Tibial artery (tissue), 4 donors: ENCODE measurements around the gene UCHL5.

Experiments used
- DNase-seq, 2 donors: peaks; one replicate each; pipeline ENCODE4 v3.0.0-alpha.2; 2019
- H3K27ac ChIP-seq, 2 donors: fragments of 200-600 bp; sonication (generic) in 1 of 2; 1 replicate in 1 of 2; 2 replicates in 1 of 2; pipeline ENCODE4 v1.5.1; 2018 to 2019; ENCODE audit warnings: mild to moderate bottlenecking in 1 of 2
- H3K27me3 ChIP-seq, 2 donors: fragments of 200-600 bp; sonication (generic) in 1 of 2; one replicate each; pipeline versions ENCODE4 v1.5.1 to v1.6.0; 2016 to 2019
- H3K36me3 ChIP-seq, 3 donors: fragments of 200-600 bp; sonication (generic) in 2 of 3; one replicate each; pipeline ENCODE4 v1.5.1; 2016 to 2019; ENCODE audit warnings: mild to moderate bottlenecking in 2 of 3
- H3K4me1 ChIP-seq, 4 donors: fragments of 200-600 bp; sonication (generic) in 2 of 4; 1 replicate in 3 of 4; 2 replicates in 1 of 4; pipeline ENCODE4 v1.5.1; 2016 to 2019
- H3K4me3 ChIP-seq, 2 donors: fragments of 200-600 bp; sonication (generic) in 1 of 2; 1 replicate in 1 of 2; 2 replicates in 1 of 2; pipeline ENCODE4 v1.5.1; 2018 to 2019; ENCODE audit warnings: mild to moderate bottlenecking in 2 of 2
- H3K9me3 ChIP-seq, 3 donors: fragments of 200-600 bp; sonication (generic) in 1 of 3; one replicate each; pipeline ENCODE4 v1.5.1; 2016 to 2019
- CTCF ChIP-seq, 2 experiments: fragments of 200-600 bp in 1 of 2; fragments of 450-650 bp in 1 of 2; IDR thresholded peaks; one replicate each; pipeline ENCODE4 v1.5.1; 2017 to 2019; ENCODE audit warnings: antibody characterized with exemption in 2 of 2, mild to moderate bottlenecking in 1 of 2, moderate library complexity in 1 of 2
- intact Hi-C: fragments of 100-400 bp; cut with DNase I; formaldehyde crosslinking; loops from one replicate; pipeline ENCODE4 v1.15.0; 2023; ENCODE audit warnings: low total_unique reads

The UCHL5 gene

GRCh38 chr1:193059282-193060114 lies at the start of gene UCHL5, which contains the start of gene RO60:
Gene UCHL5 (minus strand): TSS chr1:193059360. CDS start chr1:193059260, 100 bp downstream.
Gene RO60 (plus strand): TSS chr1:193059612. CDS start chr1:193069055, 9,443 bp downstream.
- intact Hi-C loops: loop anchor here (5.0 kb wide), 1 partner anchor 48 kb away; the partner anchor contains the start of gene GLRX2
- no peak for TF ChIP-seq CTCF (IDR thresholded peaks at IDR 0.05)
- H3K4me1 ChIP-seq: peaks cover 0 to 54% (median 21%) of the 10 kb centered on the region in 4 donors

DNA sequence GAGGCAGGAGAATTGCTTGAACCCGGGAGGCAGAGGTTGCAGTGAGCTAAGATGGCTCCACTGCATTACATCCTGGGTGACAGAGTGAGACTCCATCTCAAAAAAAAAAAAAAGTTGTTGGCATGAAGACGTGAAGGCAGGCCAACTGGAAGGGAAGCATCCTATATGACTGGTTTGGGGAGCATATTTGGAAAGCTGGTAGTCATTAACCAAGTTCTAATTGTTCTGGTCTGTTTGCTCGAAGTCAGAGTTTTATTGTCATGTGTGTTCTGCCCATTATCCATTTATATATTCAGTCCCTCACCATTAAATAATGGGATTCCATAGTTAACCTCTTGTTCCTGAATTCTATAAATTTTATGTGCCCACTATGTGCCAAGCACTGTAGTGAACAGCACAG lies 49.3 kb upstream of the UCHL5 start:
- no peak overlapping the region for H3K27ac ChIP-seq
- no peak for DNase-seq
- TF ChIP-seq CTCF (IDR thresholded peaks at IDR 0.05): no peak
- no peaks in the 10 kb centered on the region for H3K27me3 ChIP-seq
- H3K4me3 ChIP-seq: no peak overlapping the region
- no peaks in the 10 kb centered on the region for H3K36me3 ChIP-seq
- no peaks in the 10 kb centered on the region for H3K9me3 ChIP-seq
- intact Hi-C loops: loop anchor here (5.0 kb wide), 1 partner anchor 46 kb away; no protein-coding TSS in a partner anchor
- H3K4me1 ChIP-seq: peaks cover 0 to 32% (median 16%) of the 10 kb centered on the region in 4 donors

More at GRCh38 chr1:193059282-193060114, at the start of gene UCHL5, which contains the start of gene RO60:
- Histone ChIP-seq H3K4me3 (peak within 1 kb of the TSS; percentile 68 to 82), H3K27ac (peak within 1 kb of the TSS; percentile 94 to 97), H3K36me3 (no peaks in the 10 kb centered on the region), H3K9me3 (no peaks in the 10 kb centered on the region), H3K27me3 (no peaks in the 10 kb centered on the region)
- DNase-seq: peak; percentile 97 to 98

DNA sequence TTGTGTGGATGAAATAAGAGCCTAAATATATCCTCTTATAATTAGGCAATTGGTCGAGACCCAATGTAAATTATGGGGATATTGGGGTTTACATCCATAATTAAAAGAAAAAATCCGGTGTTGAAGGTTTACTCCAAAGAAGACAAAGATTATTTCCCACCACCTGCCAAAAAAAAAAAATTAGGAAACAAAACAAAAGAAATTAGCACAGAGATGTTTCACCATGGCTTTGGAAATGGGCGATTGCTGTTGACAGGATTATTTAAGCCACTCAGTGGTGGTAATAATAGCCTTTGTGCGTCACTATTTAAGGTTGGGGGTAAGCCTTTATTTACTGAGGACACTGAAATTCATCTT lies 46.6 kb upstream of the UCHL5 start:
- Histone ChIP-seq H3K4me1 (peaks cover 0 to 27% (median 14%) of the 10 kb centered on the region in 4 donors), H3K4me3 (peak overlapping the region; percentile 75 to 80), H3K9me3 (no peaks in the 10 kb centered on the region), H3K36me3 (no peaks in the 10 kb centered on the region), H3K27ac (peak overlapping the region; percentile 93), H3K27me3 (no peaks in the 10 kb centered on the region)
- intact Hi-C loops: loop anchor here (2.0 to 5.0 kb wide), 2 partner anchors 17 to 43 kb away; partner anchors contain the start of gene CDC73
- no peak for TF ChIP-seq CTCF (IDR thresholded peaks at IDR 0.05)
- DNase-seq: no peak

DNA sequence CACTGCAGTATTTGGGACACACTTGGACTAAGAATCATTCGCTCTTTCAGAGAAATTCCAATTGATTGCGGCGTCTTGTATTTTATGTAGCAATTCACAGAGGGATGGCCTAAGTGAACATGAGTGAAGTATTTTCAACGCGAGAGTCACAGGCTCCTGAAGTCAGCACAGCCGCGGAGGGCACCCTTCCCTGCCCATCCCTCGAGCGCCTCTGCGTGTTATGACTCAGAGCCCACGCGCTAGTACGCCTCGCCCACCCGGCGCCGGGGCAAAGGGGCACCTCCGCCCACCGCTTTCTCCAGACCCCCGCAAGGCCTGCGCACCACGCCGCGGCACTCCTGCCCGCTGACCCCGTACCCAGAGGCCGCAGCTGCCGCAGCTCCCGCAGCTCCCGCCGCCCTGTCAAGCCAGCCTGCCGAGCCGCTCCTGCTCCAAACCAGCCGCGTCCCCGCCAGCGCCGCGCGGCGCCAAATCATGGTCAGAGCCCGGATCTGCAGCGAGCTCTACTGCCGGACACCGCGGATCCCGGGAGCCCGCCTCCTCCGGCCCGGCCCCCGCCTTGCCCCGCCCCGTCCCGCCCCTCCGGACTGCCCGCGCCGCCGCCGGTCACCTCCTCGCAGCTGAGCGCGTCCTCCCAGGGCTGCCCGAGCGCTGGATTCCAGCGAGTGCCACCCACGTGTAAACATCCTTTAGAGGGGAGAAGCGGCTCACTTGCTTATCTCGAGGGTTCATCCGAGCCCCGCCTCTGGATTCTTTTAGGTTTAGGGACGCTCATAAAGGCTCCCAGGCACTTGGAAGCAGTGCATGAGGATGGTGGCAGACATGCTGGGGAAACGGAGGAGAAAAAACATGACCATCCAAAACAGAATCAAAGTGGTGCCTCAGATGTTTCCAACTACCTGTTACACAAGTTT lies 46.0 kb upstream of the UCHL5 start, which contains the start of gene GLRX2:
GLRX2 (minus strand) TSS at position 508 of the 914 bp plus-strand sequence; CDS start at position 476, 32 bp downstream.
- peak; percentile 83 to 93 for DNase-seq
- H3K27ac ChIP-seq: peak within 1 kb of the TSS; percentile 93
- H3K4me3 ChIP-seq: peak within 1 kb of the TSS; percentile 75 to 80
- H3K36me3 ChIP-seq: peaks cover 0 to 2% (median under 1%) of the 10 kb centered on the region in 3 donors
- no peaks in the 10 kb centered on the region for H3K27me3 ChIP-seq
- TF ChIP-seq CTCF (IDR thresholded peaks at IDR 0.05): peak in 1 of 2 experiments; percentile 10
- H3K4me1 ChIP-seq: peaks cover 0 to 25% (median 14%) of the 10 kb centered on the region in 4 donors
- intact Hi-C loops: loop anchor here (2.0 to 5.0 kb wide), 3 partner anchors 18 to 298 kb away; partner anchors contain the start of genes CDC73 and RGS2
- H3K9me3 ChIP-seq: no peaks in the 10 kb centered on the region

- Histone ChIP-seq H3K27ac (peak overlapping the region; percentile 93), H3K9me3 (no peaks in the 10 kb centered on the region), H3K4me3 (peak overlapping the region; percentile 75 to 80), H3K4me1 (peaks cover 0 to 25% (median 14%) of the 10 kb centered on the region in 4 donors), H3K27me3 (no peaks in the 10 kb centered on the region), H3K36me3 (peaks cover 2 to 9% (median 7%) of the 10 kb centered on the region in 3 donors)
- intact Hi-C loops: loop anchor here (2.0 to 5.0 kb wide), 2 partner anchors 18 to 297 kb away; partner anchors contain the start of genes CDC73 and RGS2
- TF ChIP-seq CTCF (IDR thresholded peaks at IDR 0.05): no peak
- peak; percentile 52 to 71 for DNase-seq
Observed at GRCh38 chr1:193104502-193104906, 45.3 kb upstream of the UCHL5 start.
